Measurements from ENCODE around the gene MYRIP. TPM values are rescaled to one million over a fixed set of nuclear protein-coding genes. Genes with fewer than 3 reads are reported as not detected.
"Not testable (repeated sequence)": the region's sequence is repeated elsewhere in the genome, so short reads cannot be mapped to it uniquely, and the experiment has no call there.

The MYRIP gene
- polyA plus RNA-seq (2013, experiment 1 of 2; ENCODE audit: insufficient read length), result 0.07 TPM
- polyA plus RNA-seq (2013, experiment 2 of 2; ENCODE audit: insufficient read length), result 0.06 TPM

GRCh38 chr3:39809181-39809994, at the start of gene MYRIP:
MYRIP (plus strand) TSS chr3:39809609; CDS start chr3:39900817, 91,208 bp downstream.
- peak; percentile 18 for DNase-seq

- DNase-seq, result no peak
Observed at GRCh38 chr3:39760325-39760724, 49.1 kb upstream of the MYRIP start.

- no peak for DNase-seq
Observed at GRCh38 chr3:39762537-39763070, 46.8 kb upstream of the MYRIP start.

- no peak for DNase-seq
Observed at GRCh38 chr3:39763390-39763789, 46.0 kb upstream of the MYRIP start.

- no peak for DNase-seq
Observed at GRCh38 chr3:39765575-39765974, 43.8 kb upstream of the MYRIP start.

- no peak for DNase-seq
Observed at GRCh38 chr3:39766433-39766832, 43.0 kb upstream of the MYRIP start.

GRCh38 chr3:39766909-39767308, 42.5 kb upstream of the MYRIP start:
- not testable (repeated sequence) for DNase-seq

- DNase-seq, result not testable (repeated sequence)
Observed at GRCh38 chr3:39778168-39778567, 31.2 kb upstream of the MYRIP start.

- DNase-seq, result no peak
Observed at GRCh38 chr3:39779511-39780230, 29.7 kb upstream of the MYRIP start.

GRCh38 chr3:39780352-39780751, 29.1 kb upstream of the MYRIP start:
- no peak for DNase-seq

GRCh38 chr3:39781025-39781424, 28.4 kb upstream of the MYRIP start:
- DNase-seq, result no peak

- no peak for DNase-seq
Observed at GRCh38 chr3:39781632-39782031, 27.8 kb upstream of the MYRIP start.

- DNase-seq, result no peak
Observed at GRCh38 chr3:39783680-39784079, 25.7 kb upstream of the MYRIP start.

GRCh38 chr3:39784922-39785321, 24.5 kb upstream of the MYRIP start:
- no peak for DNase-seq

- DNase-seq, result no peak
Observed at GRCh38 chr3:39788128-39788883, 21.1 kb upstream of the MYRIP start.

- no peak for DNase-seq
Observed at GRCh38 chr3:39791603-39792002, 17.8 kb upstream of the MYRIP start.

- DNase-seq, result no peak
Observed at GRCh38 chr3:39794880-39795279, 14.5 kb upstream of the MYRIP start.

- DNase-seq, result no peak
Observed at GRCh38 chr3:39801216-39801615, 8.2 kb upstream of the MYRIP start.

- not testable (repeated sequence) for DNase-seq
Observed at GRCh38 chr3:39802486-39802885, 6.9 kb upstream of the MYRIP start.

- DNase-seq, result no peak
Observed at GRCh38 chr3:39803956-39804355, 5.5 kb upstream of the MYRIP start.

GRCh38 chr3:39804951-39805350, 4.5 kb upstream of the MYRIP start:
- no peak for DNase-seq

GRCh38 chr3:39805650-39806049, 3.8 kb upstream of the MYRIP start:
- no peak for DNase-seq

- no peak for DNase-seq
Observed at GRCh38 chr3:39806820-39807219, 2.6 kb upstream of the MYRIP start.
